ENCODE results near the gene FAM120AOS.

FAM120AOS gene

DNA sequence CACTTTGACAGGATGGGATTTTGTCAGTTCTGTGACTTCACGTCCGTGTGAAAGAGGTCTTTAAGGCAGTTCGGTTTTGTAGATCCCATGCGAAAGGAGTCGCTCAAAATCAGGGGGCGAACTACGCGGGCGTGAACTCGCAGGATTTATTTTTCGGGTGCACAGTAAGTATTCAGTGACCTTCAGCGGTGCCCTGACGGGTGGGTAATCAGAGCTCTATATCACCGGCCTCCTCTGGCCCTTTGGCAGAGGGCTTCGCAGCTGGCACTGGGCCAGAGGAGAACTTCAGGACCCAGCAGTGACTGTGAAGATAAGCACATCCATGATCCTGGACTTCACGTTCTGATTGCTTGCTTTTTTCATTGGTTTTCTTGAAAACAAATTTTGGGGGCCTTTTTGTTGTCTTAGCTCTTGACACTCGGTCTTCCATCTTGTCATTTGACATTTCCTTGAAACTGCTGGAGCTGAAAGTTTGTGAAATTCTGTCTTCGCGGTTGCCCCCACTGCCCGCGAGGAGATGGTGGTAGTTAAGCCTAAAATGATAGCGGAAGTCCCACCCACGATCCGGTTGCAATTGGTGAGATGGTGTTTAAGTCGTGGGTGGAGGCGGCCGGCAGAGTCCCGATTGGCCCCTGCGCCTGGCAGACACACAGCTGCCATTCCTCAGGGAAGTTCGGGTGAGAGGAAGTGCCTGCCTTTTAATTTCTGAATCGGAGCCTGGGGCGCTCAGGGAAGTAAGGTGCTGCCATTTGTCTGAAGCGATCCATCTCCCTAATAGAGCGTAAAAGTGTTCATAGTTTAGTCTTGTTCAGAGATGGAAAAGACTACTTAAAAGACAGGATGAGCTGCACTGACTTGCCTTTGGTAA, at the start of gene FAM120AOS:
Gene FAM120AOS (minus strand): TSS at position 535 of the 868 bp plus-strand sequence. CDS start 872 bp downstream, outside the sequence.
- peak; percentile 88 for DNase-seq

- DNase-seq, result no peak
These were observed 48.0 kb upstream of the FAM120AOS start for GRCh38 chr9:93501406-93501805.

DNA sequence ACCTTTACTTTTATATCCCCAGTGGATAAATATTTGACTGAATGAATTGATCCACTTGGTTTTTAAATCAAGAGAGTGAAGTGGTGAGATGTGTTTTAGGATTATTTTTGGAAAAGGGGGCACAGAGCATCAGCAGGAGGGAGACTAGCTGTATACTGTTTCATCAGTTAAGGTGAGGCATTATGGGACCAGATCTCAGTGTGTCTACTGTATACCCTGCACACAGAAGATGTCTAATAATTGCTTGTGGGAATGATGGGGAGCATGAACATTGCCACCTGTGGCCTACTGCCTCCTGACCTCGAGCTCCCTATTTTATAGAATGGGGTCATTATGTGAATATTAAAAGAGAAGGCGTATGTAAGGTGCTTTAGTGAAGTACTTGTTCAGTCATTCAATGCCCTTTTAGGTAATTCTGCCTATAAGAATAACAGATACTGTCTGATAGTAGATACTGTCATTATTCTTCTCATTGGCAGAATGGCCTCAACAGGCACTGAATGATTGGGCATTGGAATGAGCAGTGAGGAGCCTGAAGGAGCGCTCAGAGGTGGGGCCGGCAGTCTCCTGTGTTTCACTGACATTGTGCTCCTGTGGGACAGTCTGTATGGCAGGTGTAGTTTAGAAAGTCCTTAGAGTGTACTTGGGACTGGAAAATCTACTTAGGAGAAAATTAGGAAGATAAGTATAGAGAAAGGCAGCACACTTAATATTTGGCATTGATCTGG, 47.4 kb upstream of the FAM120AOS start:
- no peak for DNase-seq

DNA sequence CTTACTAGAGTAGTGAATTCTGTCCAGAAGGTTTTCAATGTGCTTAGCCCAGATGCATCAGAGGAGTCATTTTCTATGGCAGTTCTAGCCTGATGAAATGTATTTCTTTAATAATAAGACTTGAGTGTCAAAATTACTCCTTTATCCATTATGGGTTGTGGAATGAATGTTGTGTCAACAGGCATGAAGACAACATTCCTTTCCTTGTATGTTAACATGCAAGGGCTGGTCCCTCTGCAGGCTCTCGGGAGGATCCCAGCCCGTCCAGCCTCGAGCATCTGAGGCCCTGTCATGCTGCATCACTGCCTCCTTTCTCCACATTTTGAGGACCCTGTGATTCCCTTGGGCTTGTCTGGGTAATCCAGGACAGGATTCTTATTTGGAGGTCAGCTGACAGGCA, 42.9 kb upstream of the FAM120AOS start:
- DNase-seq, result no peak

DNA sequence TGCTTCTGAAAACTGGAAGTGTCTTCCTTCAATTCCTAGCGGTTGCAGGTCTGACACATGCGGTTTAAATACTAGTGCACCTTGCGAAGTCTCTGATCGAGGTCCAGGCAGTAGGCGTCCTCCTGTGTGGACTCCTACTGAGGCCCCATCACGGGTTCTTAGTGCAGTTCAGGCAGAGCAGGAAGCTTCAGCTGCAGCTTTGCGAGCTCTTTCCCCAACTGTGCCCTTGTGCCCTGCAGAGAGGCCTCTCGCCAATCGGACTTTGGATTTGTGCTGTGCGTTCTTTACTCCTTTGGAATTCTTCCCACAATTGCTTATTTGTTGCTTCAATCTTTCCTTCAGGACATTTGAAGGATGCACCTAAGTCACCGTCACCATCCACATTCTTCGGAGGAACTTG, 40.6 kb upstream of the FAM120AOS start:
- no peak for DNase-seq

DNA sequence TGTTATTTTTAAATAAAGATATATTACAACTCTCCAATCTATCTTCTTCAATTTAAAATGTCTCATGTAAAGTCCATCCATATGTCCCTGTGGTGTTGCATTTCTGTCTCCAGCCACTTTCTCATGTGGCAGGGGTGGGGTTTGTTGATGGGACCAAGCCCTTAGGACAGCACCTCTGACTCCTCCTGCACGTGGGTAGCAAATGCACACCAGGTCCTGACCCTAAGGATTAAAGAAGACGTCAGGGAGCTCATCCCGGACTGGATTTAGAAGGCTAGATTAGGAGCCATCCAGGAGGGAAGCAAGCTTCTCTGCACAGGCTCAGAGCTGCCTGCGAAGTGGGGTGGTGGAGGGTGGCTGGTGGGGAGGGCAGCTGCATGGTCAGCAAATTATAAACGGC, 38.9 kb upstream of the FAM120AOS start:
- no peak for DNase-seq

DNA sequence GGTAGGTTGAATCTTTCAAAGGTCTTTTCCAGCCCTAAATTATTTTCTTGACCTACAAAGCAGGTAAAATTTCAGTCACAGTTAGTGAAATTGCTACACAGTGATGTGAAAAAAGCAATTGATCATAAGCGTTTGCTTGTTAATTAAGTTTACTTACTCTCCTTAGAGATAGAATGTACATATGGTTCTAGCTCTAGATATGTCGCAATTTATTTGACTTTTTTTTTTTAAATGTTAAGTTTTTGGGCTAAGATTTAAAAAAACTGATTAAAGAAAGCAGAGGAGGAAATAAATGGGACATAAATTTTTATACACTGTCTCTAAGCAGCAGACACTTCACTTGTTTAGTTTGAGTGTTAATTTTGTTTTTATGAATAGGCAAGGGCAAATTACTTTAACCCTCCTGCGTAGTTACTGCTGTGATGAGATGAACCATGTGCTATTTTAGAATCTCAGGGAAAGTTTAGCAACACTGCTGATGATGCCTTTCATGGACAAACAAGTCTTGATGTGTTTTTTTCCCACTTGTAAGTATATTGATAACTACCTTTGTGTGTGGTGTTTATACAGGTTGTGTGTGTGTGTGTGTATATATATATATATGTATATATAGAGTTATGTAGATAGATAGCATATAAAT, 38.3 kb upstream of the FAM120AOS start:
- no peak for DNase-seq

GRCh38 chr9:93488244-93488643, 34.9 kb upstream of the FAM120AOS start:
- DNase-seq, result no peak

DNA sequence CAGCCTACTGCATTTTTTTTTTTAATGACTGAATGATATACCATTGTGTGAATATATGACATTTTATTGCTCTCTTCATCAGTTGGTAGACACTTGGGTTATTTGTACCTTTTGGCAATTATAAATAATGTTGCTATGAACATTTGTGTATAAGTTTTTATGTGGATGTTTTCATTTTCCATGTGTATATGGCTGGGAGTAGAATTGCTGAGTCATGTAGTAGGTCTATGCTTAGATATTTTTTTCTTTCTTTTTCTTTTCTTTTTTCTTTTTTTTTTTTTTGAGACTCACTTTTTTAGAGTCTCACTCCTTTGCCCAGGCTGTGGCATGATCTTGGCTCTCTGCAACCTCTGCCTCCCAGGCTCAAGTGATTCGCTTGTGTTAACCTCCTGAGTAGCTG, 32.9 kb upstream of the FAM120AOS start:
- DNase-seq, result no peak

GRCh38 chr9:93483497-93483896, 30.1 kb upstream of the FAM120AOS start:
- no peak for DNase-seq

DNA sequence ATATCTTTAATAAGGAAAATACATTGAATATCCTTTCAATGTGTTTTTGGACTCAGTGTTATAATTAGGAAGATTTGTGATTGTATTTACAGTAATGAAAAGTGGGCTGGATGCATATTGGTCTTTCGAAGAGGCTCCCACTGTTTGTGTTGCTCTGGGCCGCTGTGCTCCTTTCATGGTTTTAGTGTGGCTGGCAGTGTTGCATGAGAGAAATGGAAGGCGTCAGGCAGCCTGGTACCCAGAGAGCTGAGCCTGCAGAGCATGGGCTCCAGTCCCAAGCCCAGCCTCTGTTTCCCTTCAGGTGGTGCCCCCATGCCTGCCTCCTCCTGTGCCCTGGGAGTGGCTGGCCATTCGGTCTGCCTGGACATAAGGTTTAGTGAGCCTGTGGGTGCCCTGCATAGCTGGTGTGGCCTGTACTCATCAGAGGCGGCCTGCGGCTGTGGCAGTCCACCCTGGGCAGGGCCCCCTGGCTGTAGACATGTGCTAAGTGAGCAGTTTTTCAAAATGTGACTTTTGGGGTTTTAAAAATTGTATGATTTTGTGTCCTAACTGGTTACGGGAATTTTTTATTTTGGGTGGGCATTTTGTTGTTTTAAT, 27.4 kb upstream of the FAM120AOS start:
- no peak for DNase-seq

DNA sequence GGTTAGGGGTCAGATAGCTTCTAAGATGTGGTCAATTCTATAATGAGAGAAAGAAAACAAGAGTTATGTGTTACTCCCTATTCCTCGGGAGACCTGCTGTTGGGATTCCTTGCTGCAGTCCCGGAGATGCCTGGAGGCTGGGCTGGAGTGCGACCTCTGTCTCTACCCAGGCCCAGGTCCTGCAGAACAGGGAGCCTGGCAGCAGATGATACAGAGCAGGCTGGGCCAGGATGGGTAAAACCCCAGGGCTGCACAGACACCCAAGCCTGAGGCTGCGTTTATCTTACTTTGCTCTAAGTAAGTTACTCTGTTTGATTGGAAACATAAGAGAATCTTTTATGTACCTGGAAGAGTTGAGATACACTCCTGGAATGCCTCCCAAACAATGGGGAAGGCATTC, 26.9 kb upstream of the FAM120AOS start:
- no peak for DNase-seq

GRCh38 chr9:93479726-93480125, 26.3 kb upstream of the FAM120AOS start:
- no peak for DNase-seq

GRCh38 chr9:93477397-93477796, 24.0 kb upstream of the FAM120AOS start:
- DNase-seq, result no peak

DNA sequence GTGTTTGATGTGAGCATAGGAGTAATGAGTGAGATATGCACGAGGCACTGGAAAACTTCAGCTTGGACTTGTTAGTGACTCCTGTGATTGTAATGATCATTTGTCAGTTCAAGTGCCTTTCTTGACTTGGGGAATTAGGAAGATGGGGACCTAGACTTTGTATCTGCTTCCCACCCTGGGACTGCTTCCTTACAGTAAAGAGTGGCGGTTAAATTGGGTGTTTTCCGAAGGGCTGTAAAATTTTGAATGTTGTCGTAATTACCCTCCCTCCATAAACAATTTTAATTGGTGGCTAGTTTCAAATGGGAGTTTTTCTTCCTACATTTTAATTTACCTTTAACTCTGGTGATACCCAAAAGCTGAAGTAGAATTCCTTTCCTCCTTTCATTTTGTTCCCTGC, 23.5 kb upstream of the FAM120AOS start:
- no peak for DNase-seq

- DNase-seq, result no peak
These were observed 22.5 kb upstream of the FAM120AOS start for GRCh38 chr9:93475856-93476255.

- DNase-seq, result no peak
These were observed 21.7 kb upstream of the FAM120AOS start for GRCh38 chr9:93475108-93475507.

DNA sequence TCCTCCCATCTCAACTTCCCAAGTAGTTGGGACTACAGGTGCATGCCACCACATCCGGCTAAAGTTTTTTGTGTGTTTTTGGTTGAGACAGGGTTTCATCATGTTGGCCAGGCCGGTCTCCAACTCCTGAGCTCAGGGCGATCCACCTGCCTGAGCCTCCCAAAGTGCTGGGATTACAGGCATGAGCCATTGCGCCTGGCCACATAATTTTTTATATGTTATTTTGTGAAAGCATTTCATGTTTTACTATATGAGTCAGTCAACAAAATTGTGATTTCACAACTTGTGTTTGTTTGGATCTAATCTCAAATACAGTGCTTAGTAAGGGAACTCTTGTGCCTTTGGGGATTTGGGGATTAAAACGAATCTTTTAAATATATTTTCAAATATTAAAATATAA, 20.0 kb upstream of the FAM120AOS start:
- no peak for DNase-seq

DNA sequence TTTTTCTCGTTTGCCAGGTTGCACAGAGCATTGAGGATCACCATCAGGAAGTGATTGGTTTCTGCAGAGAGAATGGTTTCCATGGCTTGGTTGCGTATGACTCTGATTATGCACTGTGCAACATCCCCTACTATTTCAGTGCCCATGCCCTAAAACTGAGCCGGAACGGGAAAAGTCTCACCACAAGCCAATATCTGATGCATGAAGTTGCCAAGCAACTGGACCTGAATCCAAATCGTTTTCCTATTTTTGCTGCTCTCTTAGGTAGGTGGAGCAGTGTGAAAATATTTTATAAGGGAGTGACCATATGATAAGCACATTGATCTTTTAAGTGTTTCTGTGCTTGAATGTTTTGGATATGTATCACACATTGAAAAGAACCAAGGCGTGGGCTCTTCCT, 17.7 kb upstream of the FAM120AOS start:
- DNase-seq, result no peak

DNA sequence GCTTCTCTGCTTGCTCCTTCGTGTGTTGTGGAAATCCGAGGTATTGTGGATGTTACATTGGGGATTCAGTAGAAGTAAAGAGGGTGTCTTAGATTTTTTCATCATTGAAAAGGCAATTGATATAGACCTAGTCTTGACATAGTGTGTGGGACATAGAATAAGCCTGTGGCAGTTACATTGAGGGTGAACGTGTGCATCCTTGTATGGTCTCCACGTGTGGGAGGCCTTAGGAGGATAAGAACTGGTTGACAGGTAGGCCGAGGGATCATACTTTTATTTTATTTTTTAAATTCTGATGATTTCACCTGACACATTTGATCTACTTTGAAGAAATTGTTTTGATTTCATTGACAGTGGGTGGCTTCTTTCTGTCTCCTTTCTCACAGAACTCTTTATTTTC, 17.0 kb upstream of the FAM120AOS start:
- no peak for DNase-seq

DNA sequence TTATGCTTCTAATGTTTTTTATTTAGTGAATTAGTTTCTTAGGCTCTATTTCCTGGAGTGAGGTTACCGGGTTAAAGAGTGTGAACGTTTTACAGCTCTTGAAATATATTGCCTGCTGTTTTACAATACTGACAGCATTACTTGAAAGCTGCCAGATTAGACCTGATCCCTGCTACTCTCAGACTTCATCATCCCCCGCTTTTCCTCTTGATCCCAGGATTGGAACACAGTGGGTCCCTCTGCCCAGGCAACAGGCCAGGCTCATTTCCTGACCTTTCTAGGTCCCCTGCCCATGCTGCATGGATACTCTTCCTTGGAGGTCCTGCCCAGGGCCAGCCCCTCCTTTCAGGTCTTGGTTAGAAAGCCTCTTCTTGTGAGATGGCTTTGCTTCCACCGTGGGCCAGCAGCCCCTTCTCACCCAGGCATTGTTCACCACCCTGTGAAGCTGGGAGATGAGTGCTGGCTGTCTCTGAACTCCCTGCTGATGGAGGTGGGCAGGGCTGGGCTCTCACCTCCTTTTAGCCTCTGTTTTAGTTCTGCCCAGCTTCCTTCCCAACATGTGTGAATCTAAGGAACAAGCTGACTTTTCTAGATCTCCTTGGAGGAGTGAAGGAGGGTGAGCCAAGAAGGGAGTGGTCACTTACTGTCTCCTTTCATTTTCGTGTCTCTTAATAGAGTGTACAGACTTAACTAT, 15.5 kb upstream of the FAM120AOS start:
- DNase-seq, result no peak

DNA sequence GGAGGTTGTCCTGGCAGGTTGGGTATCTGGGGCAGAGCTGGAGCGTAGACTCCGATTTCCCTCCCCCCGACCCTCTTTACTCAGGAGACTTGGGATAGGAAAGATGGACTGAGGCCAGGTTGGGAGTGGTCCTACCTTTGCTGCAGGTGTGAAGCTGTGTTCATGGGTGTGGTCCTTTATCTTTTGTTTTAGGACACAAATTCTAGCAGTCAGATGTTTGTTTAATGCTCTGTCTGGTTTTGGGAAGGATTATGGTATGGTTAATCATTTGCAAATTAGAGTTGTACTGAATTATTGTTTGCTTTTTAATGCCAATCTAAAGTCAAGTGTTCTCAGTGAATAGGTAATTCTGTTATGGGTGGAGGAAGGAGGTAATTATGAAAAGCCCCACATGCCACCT, 14.1 kb upstream of the FAM120AOS start:
- no peak for DNase-seq

GRCh38 chr9:93467062-93467416, 13.7 kb upstream of the FAM120AOS start:
- no peak for DNase-seq

Measured in DMS153 (cell line).